Aorta (tissue), 5 donors: ENCODE results near the gene MED27. TPM values are rescaled to one million over a fixed set of nuclear protein-coding genes. Genes with fewer than 3 reads are reported as not detected.

ENCODE experiments used
- ATAC-seq: fragments of 200-7000 bp; cut with Tn5 transposase; one replicate; pipeline ENCODE4 v1.9.1; 2022; ENCODE audit warnings: moderate library complexity; ENCODE audit not compliant: low FRiP score
- DNase-seq, 2 donors: peaks; one replicate each; pipeline ENCODE4 v3.0.0-alpha.2; 2020
- H3K27ac ChIP-seq, 2 donors: one replicate each; pipeline ENCODE4 v1.5.1; 2013; ENCODE audit warnings: low read length in 2 of 2, mild to moderate bottlenecking in 2 of 2, moderate library complexity in 2 of 2, control low read depth in 1 of 2, inconsistent platforms in 1 of 2, low read depth in 1 of 2
- H3K27me3 ChIP-seq, 2 donors: one replicate each; pipeline ENCODE4 v1.6.1; 2013; ENCODE audit warnings: control low read depth in 1 of 2, low read length in 1 of 2, mild to moderate bottlenecking in 1 of 2, moderate library complexity in 1 of 2; ENCODE audit not compliant: insufficient read depth in 2 of 2, control insufficient read depth in 1 of 2
- H3K36me3 ChIP-seq, 2 donors: one replicate each; pipeline ENCODE4 v1.6.1; 2013; ENCODE audit warnings: control low read depth in 1 of 2, low read length in 1 of 2, mild to moderate bottlenecking in 1 of 2; ENCODE audit not compliant: insufficient read depth in 2 of 2, control insufficient read depth in 1 of 2
- H3K4me1 ChIP-seq, 2 donors: one replicate each; pipeline ENCODE4 v1.6.1; 2013; ENCODE audit warnings: low read length in 2 of 2, control low read depth in 1 of 2, mild to moderate bottlenecking in 1 of 2, moderate library complexity in 1 of 2; ENCODE audit not compliant: insufficient read depth in 2 of 2, control insufficient read depth in 1 of 2
- H3K4me3 ChIP-seq, 2 donors: one replicate each; pipeline ENCODE4 v1.5.1; 2013; ENCODE audit warnings: low read length in 2 of 2, control low read depth in 1 of 2, mild to moderate bottlenecking in 1 of 2
- H3K9me3 ChIP-seq: one replicate; pipeline ENCODE4 v1.6.1; 2013; ENCODE audit warnings: mild to moderate bottlenecking, low read length; ENCODE audit not compliant: control insufficient read depth
- WGBS, 2 donors: extraction: QIAGEN DNeasy Blood & Tissue Kit; methylation state at CpG; one replicate each; pipeline ENCODE4 v1.1.7; 2013; 5-methylcytosine and 5-hydroxymethylcytosine counted together
- intact Hi-C, 2 donors: fragments of 100-400 bp; cut with DNase I; formaldehyde crosslinking; loops; one replicate each; pipeline versions ENCODE4 v1.14.2 to v1.15.0; 2022
- polyA plus RNA-seq, 2 donors: library from polyadenylated mRNA; stranded (reverse); fragments of 200-250 nt; gene quantifications; one replicate each; pipeline ENCODE4 v1.2.3, GENCODE V29; 2013
- total RNA-seq, 2 donors: library from RNA; stranded (reverse); fragmentation: NEBNext Ultra II Directional; extraction: Animal tissue kit (Norgen Biotek cat#: 25700); gene quantifications; one replicate each; pipeline ENCODE4 v1.2.1, GENCODE V29; 2021
- donor health status: healthy with polysubstance abuse.
- donor health status: Bipolar disorder and iron deficiency.
- donor health status: DM: no; HTN: no; CAD: no.
- donor health status: DM: no; HTN: no; CAD: no.
- donor health status: DM: yes; HTN: yes; CAD: no.

MED27 gene
- total and polyA plus RNA-seq, 4 donors, result 15.5 to 25.1 (median 20.9) TPM

DNA sequence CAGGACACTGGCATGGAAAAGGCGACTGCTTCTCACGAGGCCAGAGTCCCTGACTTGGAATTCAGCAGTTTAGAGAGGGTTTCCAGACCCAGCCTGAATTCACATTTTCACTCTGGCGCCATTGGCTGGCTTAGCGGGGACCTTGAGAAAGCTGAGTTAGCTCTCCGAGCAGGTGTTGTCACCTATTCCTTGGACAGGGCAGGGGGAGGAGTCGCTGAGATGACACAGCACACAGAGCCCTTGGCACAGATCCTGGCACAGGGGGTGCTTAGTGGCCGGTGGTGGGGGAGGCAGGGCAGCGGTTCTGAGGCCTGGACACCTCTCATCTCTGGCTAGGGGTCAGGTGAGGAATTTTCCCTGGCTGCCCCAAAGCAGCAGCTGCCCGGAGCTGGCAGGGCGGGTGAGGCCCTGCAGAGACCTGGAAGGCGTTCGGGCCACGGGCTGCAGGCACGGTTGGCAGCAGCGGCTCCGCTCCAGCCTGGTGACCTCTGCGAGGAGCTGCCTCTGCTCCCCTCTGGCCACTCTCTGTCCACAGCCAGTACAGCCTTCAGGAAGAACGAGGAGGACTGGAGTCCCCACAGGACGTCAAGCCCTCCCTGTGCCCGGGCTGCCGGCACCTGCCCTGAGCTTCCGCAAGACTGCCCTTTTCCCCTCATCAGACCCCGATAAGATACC, 267.4 kb downstream of the MED27 start:
- intact Hi-C loops, result no loop called here
- H3K4me1 ChIP-seq, result no peaks in the 10 kb centered on the region
- H3K27ac ChIP-seq, result no peak overlapping the region
- H3K36me3 ChIP-seq, result no peaks in the 10 kb centered on the region
- WGBS, 2 donors, result 82 to 83% methylated on average over 23 of the region's 23 CpGs
- no peaks in the 10 kb centered on the region for H3K9me3 ChIP-seq
- ATAC-seq (no peak), DNase-seq (peak in 1 of 2 donors; percentile 43)
- no peak overlapping the region for H3K4me3 ChIP-seq
- no peaks in the 10 kb centered on the region for H3K27me3 ChIP-seq

- no peaks in the 10 kb centered on the region for H3K4me1 ChIP-seq
- no peaks in the 10 kb centered on the region for H3K36me3 ChIP-seq
- H3K27me3 ChIP-seq, result no peaks in the 10 kb centered on the region
- no peaks in the 10 kb centered on the region for H3K9me3 ChIP-seq
- WGBS, 2 donors, result 69 to 70% methylated on average over 11 of the region's 11 CpGs
- ATAC-seq, result no peak
- no peak overlapping the region for H3K4me3 ChIP-seq
- H3K27ac ChIP-seq, result no peak overlapping the region
- peak in 1 of 2 donors; percentile 25 for DNase-seq
- intact Hi-C loops, result no loop called here
Measured at GRCh38 chr9:131811405-131811804, 268.3 kb downstream of the MED27 start.

DNA sequence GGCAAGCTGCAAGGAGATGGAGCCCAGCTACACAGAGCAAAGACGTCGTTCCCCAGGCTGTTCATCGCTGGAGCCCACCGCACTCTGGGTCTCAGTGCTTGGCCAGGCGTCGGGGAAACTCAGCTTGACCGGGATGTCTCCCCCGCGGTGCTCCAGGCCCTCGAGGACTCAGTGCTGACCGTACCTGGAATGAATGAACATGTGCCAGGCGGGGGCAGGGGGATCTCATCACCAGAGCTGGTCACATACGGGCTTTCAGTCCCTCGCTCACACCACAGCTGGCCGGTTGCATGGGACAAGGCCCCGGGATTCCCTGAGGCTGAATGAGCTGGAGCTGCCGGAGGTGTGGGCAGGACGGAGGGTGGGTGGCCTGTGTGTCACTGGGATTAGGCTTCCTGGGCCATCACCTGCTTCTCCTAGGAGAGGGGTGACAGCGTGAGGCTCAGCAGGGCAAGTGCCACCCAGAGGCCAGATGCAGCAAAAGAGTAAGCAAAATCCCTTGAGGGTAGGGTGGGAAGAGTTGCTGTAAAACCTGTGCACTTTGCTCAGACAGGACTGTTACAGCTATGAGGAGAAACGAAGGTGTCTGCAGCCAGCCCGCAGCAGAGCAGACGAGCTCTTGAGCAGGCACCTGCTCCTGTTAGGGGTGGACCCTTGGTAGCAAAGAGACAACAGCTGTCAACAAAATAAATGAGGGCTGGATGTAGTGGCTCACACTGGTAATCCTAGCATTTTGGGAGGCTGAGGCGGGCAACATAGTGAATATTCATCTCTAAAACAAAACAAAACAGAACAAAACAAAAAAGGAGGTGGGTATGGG, 269.1 kb downstream of the MED27 start:
- H3K9me3 ChIP-seq, result no peaks in the 10 kb centered on the region
- no peaks in the 10 kb centered on the region for H3K27me3 ChIP-seq
- ATAC-seq, result no peak
- intact Hi-C loops, result no loop called here
- no peak overlapping the region for H3K27ac ChIP-seq
- no peak overlapping the region for H3K4me3 ChIP-seq
- H3K36me3 ChIP-seq, result no peaks in the 10 kb centered on the region
- 65 to 67% methylated on average over 23 of the region's 23 CpGs for WGBS, 2 donors
- no peaks in the 10 kb centered on the region for H3K4me1 ChIP-seq
- peak in 1 of 2 donors; percentile 62 for DNase-seq

Other genes starting within 250 kb of the MED27 start
- 1 to 10 TPM; 1.8 to 5.3 TPM for gene NTNG2, start 82.2 kb upstream of the MED27 start, total RNA-seq
- gene NTNG2, start 82.2 kb upstream of the MED27 start, polyA plus RNA-seq, result under 1 TPM; 0.25 to 0.33 TPM